K562 (cell line): ENCODE data around the gene SOAT2.

Experiments used
- HOXB6 ChIP-seq: fragments of 250-450 bp; sonication (Bioruptor Pico); IDR thresholded peaks from 2 replicates; pipeline ENCODE4 v1.5.1; 2022; ENCODE audit warnings: mild to moderate bottlenecking, borderline replicate concordance
- JUND ChIP-seq, 2 experiments: IDR thresholded peaks; 2 replicates in 1 of 2; 3 replicates in 1 of 2; pipeline ENCODE4 v1.6.1; 2011; ENCODE audit warnings: borderline replicate concordance in 2 of 2, low read depth in 2 of 2, low read length in 2 of 2, improper control_type of control experiment in 1 of 2, missing biosample characterization in 1 of 2, missing genetic modification characterization in 1 of 2, missing genetic modification reagents in 1 of 2
- POLR2AphosphoS5 ChIP-seq: IDR thresholded peaks from 2 replicates; pipeline ENCODE4 v1.6.1; 2011; ENCODE audit warnings: mild to moderate bottlenecking, low read depth, low read length, moderate library complexity; ENCODE audit not compliant: control insufficient read depth, insufficient read depth
- RBFOX2 ChIP-seq: fragments of 200-400 bp; formaldehyde crosslinking; IDR thresholded peaks from 2 replicates; pipeline ENCODE4 v1.6.1; 2017; ENCODE audit warnings: low read depth, mild to moderate bottlenecking, low read length, moderate library complexity
- USF2 ChIP-seq: sonication (generic); formaldehyde crosslinking; IDR thresholded peaks from 2 replicates; pipeline ENCODE4 v1.5.0; 2020; ENCODE audit warnings: missing genetic modification reagents
- ZNF253 ChIP-seq: fragments of 250-450 bp; sonication (Bioruptor Pico); conservative IDR thresholded peaks from 2 replicates; pipeline ENCODE4 v1.6.1; 2021; ENCODE audit warnings: mild to moderate bottlenecking

- TF ChIP-seq JUND (IDR thresholded peaks at IDR 0.05; ENCODE audit: borderline replicate concordance, low read depth, low read length), result no peak
- TF ChIP-seq JUND (tag; IDR thresholded peaks at IDR 0.05; ENCODE audit: borderline replicate concordance, low read depth, low read length), result no peak
- TF ChIP-seq ZNF253, result no peak
- no peak for TF ChIP-seq HOXB6 (CRISPR knock-in tag)
- no peak for TF ChIP-seq RBFOX2
- TF ChIP-seq POLR2AphosphoS5, result no peak
- TF ChIP-seq USF2 (CRISPR knock-in tag), result no peak
These were observed 26.8 kb upstream of the SOAT2 start for GRCh38 chr12:53076461-53076860.
